ENCODE results near the gene SCNN1G.

- no peak for TF ChIP-seq POLR2AphosphoS5 (IDR thresholded peaks at IDR 0.05)
- no peak for TF ChIP-seq POLR2A (IDR thresholded peaks at IDR 0.05)
- TF ChIP-seq CTCF (IDR thresholded peaks at IDR 0.05) = no peak
- no peak for TF ChIP-seq EP300 (IDR thresholded peaks at IDR 0.05)
Observed at GRCh38 chr16:23143391-23143790, 39.2 kb upstream of the SCNN1G start.

Data from gastroesophageal sphincter (tissue), 3 donors.